ENCODE data around the gene PTPN23. TPM values are rescaled to one million over a fixed set of nuclear protein-coding genes. Genes with fewer than 3 reads are reported as not detected.

Gene PTPN23
- polyA plus RNA-seq, 3 donors, result 1.2 to 13.7 (median 1.3) TPM

DNA sequence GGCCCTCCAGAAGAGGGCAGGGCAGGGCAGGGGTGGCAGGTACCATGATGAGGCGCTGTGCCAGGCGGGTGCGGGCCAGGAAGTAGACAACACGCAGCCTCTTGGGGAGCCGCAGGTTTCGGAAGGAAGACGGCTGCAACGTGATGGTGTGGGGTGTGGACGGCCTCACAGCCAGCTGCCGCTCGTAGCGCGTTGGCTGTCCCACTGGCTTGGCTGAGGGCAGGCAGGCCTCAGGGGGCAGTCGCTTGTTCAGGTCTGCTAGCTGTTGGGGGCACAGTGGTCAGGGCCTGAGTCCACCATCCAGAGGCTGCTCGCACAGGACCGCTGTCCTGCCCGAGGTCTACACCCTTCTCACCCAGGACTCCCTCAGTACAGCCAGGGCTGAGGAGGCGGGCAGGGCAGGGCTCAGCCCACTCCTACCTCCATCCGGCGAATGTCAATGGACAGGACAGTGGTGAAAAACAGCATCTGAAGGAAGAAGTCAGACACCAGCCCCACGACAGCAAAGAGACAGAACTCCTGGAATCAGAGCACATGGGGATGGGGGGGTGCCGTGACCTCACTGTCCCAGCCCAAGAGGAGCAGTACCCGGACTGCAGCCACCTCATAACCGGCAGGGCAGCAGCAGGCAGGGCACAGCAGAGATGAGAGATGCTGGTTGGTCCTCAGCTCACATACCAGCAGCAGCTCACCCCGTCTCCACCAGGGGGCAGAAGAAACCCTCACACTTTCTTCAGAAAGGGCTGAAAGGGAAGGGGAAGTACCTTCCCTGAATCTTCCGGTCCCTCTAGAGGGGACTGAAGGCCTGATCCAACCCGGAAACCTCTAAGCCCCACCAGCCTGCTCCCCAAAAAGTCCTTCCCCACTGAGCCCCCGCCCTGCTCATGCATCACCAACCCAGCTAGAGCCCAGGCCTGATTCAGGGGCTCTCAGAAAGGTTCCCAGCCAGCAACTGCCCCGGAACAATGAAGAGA is 40.0 kb downstream of the PTPN23 start:
- H3K27ac ChIP-seq (ENCODE audit: low read depth in 1 of 2, low read length in 2 of 2), result peak overlapping the region; percentile 44 to 82
- peak overlapping the region in 1 of 3 experiments; percentile 58 for H3K4me3 ChIP-seq (replicated peaks in 1 of 3; ENCODE audit: low read depth in 2 of 3, low read length in 3 of 3)
- Mint-ChIP-seq H3K4me3 (peak overlapping the region; percentile 55 to 67), H3K4me1 (peaks cover 12% of the 10 kb centered on the region), H3K27me3 (ENCODE audit: low read depth in 3 of 3) (peaks cover 0 to 1% (median 0%) of the 10 kb centered on the region in 3 donors), H3K36me3 (peaks cover 38 to 59% of the 10 kb centered on the region in 2 donors), H3K9me3 (peaks cover 0 to 1% (median 0%) of the 10 kb centered on the region in 7 donors), H3K27ac (peak overlapping the region; percentile 90 to 98 (median 96))
- WGBS (ENCODE audit: insufficient coverage), result 84% methylated on average over 16 of the region's 29 CpGs
- H2AFZ ChIP-seq (ENCODE audit: insufficient read depth, low read depth, low read length, poor library complexity, severe bottlenecking), result peak overlapping the region; percentile 86
- TF ChIP-seq, protein P1, sequence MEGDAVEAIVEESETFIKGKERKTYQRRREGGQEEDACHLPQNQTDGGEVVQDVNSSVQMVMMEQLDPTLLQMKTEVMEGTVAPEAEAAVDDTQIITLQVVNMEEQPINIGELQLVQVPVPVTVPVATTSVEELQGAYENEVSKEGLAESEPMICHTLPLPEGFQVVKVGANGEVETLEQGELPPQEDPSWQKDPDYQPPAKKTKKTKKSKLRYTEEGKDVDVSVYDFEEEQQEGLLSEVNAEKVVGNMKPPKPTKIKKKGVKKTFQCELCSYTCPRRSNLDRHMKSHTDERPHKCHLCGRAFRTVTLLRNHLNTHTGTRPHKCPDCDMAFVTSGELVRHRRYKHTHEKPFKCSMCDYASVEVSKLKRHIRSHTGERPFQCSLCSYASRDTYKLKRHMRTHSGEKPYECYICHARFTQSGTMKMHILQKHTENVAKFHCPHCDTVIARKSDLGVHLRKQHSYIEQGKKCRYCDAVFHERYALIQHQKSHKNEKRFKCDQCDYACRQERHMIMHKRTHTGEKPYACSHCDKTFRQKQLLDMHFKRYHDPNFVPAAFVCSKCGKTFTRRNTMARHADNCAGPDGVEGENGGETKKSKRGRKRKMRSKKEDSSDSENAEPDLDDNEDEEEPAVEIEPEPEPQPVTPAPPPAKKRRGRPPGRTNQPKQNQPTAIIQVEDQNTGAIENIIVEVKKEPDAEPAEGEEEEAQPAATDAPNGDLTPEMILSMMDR (IDR thresholded peaks at IDR 0.05), result peak; percentile 90
- H3K9ac ChIP-seq (ENCODE audit: insufficient read depth, low read length, poor library complexity, severe bottlenecking), result peak overlapping the region; percentile 57
- H3K9me3 ChIP-seq (replicated peaks in 1 of 2; ENCODE audit: control insufficient read depth in 1 of 2, insufficient read depth in 1 of 2, low read length in 2 of 2), result no peaks in the 10 kb centered on the region
- peak overlapping the region; percentile 63 for H3K4me2 ChIP-seq (replicated peaks; ENCODE audit: extremely low read depth, low read length, poor library complexity, severe bottlenecking)
- H3K4me1 ChIP-seq (ENCODE audit: control insufficient read depth in 1 of 2, insufficient read depth in 2 of 2, low read length in 2 of 2), result peaks cover 9 to 15% of the 10 kb centered on the region in 2 donors
- intact Hi-C loops (cut with micrococcal nuclease), result loop anchor here (1.0 to 5.0 kb wide), 3 partner anchors 56 to 92 kb away; partner anchors contain the start of gene ELP6 (in 1 of the 2)
- H4K20me1 ChIP-seq (ENCODE audit: insufficient read depth, low read length), result peaks cover 9% of the 10 kb centered on the region
- H3K79me2 ChIP-seq (ENCODE audit: insufficient read depth, low read length), result no peaks in the 10 kb centered on the region
- DNase-seq, result peak; percentile 86 to 90 (median 90)
- peaks cover 49 to 65% of the 10 kb centered on the region in 2 donors for H3K36me3 ChIP-seq (replicated peaks in 1 of 2; ENCODE audit: control insufficient read depth in 1 of 2, insufficient read depth in 2 of 2, low read length in 2 of 2)
- no peaks in the 10 kb centered on the region for H3K27me3 ChIP-seq (ENCODE audit: control insufficient read depth in 2 of 2, insufficient read depth in 2 of 2, low read length in 2 of 2)
